ENCODE results near the gene GYS1.
A peak's percentile ranks its signal among the peaks of the same experiment; 100 is the strongest.
"Not testable (repeated sequence)": the region's sequence is repeated elsewhere in the genome, so short reads cannot be mapped to it uniquely, and the experiment has no call there.

The GYS1 gene

DNA sequence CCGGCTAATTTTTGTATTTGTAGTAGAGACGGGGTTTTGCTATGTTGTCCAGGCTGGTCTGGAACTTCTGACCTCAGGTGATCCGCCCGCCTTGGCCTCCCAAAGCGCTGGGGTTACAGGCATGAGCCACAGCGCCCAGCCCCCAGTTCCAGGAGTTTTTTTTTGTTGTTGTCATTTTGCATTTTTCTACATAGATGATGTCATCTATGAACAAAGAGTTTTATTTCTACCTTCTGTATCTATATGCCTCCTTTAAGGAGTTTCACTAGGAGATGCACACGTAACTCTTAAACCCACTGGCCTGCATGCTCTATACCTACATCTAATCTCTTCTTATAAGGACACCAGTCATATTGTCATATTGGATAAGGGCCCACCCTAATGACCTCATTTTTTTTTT lies 54.9 kb downstream of the GYS1 start:
- no peak for DNase-seq (ENCODE audit: low spot score)

- no peak for DNase-seq (ENCODE audit: low spot score)
These were observed 57.2 kb downstream of the GYS1 start for GRCh38 chr19:48935864-48936263.

- DNase-seq (ENCODE audit: low spot score) = no peak
These were observed 58.3 kb downstream of the GYS1 start for GRCh38 chr19:48934837-48935236.

DNA sequence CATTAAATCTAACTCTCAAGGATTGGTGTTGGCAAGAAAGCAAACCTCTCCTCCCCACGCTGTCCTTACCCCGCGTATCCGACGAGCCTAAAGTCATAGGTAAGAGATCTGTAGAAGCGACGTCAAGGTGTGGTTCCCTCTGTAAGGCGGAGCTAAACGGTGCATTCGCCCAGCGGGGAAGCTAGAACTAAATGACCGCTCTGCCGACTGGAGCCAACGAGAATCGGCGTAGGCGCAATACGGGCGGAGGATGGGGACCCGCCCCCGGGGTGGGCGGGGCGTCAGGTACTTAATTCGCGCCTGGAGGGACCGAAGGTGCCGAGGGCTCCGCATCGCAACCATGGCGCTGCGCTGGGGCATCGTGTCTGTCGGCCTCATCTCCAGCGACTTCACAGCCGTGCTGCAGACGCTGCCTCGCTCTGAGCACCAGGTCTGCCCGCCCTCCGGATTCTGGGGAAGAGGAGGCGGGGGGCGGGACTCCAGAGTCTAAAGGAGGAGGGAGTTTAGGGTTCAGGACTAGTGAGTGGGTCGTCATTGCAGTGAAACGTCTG lies 59.7 kb downstream of the GYS1 start, which contains the start of gene DHDH:
Gene DHDH (plus strand): TSS at position 318 of the 551 bp plus-strand sequence. CDS start 23 bp downstream, at position 341.
- DNase-seq (ENCODE audit: low spot score) = no peak

GRCh38 chr19:48928164-48929025 lies 64.7 kb downstream of the GYS1 start:
- DNase-seq (ENCODE audit: low spot score) = no peak

- DNase-seq (ENCODE audit: low spot score) = not testable (repeated sequence)
These were observed 65.4 kb downstream of the GYS1 start for GRCh38 chr19:48927692-48928091.

DNA sequence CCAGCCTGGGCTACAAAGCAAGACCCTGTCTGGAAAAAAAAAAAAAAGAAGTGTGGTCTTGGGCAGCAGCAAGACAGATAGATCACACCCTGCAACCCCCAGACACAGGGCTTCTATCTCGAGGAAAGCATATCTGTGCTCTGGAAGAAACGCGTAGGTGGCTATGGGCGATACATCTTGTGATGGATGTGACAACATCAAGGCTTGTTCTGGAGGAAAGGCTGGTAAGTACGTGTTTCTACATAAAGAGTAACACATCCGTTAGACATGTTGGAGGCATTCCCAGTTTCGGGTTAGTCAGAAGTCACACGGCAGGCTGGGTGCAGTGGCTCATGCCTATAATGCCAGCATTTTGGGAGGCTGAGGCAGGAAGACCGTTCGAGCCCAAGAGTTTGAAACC lies 66.2 kb downstream of the GYS1 start:
- peak; percentile 85 for DNase-seq (ENCODE audit: low spot score)

GRCh38 chr19:48925890-48926289 lies 67.2 kb downstream of the GYS1 start:
- DNase-seq (ENCODE audit: low spot score) = not testable (repeated sequence)

DNA sequence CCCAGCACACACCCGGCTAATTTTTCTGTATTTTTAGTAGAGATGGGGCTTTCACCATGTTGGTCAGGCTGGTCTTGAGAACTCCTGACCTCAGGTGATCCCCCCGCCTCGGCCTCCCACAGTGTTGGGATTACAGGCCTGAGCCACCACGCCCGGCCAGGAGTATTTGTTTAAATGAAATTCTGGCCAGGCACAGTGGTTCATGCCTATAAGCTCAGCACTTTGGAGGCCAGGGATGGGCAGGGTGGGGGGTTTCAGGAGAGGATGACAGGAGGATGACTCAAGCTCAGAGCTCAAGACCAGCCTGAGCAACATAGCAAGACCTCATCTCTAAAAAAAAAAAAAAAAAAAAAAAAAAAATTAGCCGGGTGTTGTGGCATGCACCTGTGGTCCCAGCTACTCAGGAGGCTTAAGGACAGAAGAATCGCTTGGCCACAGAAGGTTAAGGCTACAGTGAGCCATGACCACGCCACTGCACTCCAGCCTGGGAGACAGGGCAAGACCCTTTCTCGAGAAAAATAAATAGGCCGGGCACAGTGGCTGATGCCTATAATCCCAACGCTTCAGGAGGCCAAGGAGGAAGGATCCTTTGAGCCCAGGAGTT lies 67.8 kb downstream of the GYS1 start:
- no peak for DNase-seq (ENCODE audit: low spot score)

DNA sequence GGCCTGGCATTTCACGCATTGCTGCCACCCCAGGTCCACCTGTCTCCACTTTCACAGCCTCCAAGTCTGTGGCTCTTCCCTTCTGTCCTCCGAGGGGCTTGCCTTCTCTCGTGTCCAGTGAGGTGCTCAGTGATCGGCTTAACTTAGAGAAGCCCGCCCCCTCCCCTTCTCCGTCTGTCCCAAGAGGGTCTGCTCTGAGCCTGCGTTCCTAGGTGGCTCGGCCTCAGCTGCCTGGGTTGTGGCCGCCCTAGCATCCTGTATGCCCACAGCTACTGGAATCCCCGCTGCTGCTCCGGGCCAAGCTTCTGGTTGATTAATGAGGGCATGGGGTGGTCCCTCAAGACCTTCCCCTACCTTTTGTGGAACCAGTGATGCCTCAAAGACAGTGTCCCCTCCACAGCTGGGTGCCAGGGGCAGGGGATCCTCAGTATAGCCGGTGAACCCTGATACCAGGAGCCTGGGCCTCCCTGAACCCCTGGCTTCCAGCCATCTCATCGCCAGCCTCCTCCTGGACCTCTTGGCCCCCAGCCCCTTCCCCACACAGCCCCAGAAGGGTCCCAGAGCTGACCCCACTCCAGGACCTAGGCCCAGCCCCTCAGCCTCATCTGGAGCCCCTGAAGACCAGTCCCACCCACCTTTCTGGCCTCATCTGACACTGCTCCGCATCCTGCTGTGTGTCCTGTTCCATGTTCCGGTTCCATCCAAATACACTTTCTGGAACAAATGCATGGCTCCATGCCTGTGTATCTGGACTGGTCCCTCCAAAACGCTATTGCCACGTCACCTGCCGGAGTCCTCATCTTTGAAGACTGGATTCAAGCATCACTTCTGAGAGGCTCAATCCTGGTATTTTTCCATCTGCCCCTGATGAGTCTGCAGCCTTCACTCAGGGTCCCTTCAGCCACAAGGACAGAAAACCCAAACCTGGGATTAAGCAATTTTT lies 70.3 kb downstream of the GYS1 start:
- DNase-seq (ENCODE audit: low spot score) = no peak

- DNase-seq (ENCODE audit: low spot score) = no peak
These were observed 71.2 kb downstream of the GYS1 start for GRCh38 chr19:48921721-48922500.

- no peak for DNase-seq (ENCODE audit: low spot score)
These were observed 72.2 kb downstream of the GYS1 start for GRCh38 chr19:48920949-48921348.

DNA sequence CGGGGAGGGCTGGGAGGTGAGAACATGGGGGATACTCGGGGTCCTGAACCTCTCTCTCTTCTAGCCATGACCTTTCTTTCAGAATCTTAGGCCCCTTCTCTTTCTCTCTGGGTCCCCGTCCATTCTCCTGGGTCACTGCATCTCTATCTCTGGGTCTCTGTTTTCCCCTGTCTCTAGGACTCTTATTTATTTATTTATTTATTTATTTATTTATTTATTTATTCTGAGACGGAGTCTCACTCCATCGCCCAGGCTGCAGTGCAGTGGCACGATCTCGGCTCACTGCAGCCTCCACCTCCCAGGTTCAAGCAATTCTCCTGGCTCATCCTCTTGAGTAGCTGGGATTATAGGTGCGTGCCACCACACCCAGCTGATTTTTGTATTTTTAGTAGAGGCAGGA lies 73.8 kb downstream of the GYS1 start:
- not testable (repeated sequence) for DNase-seq (ENCODE audit: low spot score)

DNA sequence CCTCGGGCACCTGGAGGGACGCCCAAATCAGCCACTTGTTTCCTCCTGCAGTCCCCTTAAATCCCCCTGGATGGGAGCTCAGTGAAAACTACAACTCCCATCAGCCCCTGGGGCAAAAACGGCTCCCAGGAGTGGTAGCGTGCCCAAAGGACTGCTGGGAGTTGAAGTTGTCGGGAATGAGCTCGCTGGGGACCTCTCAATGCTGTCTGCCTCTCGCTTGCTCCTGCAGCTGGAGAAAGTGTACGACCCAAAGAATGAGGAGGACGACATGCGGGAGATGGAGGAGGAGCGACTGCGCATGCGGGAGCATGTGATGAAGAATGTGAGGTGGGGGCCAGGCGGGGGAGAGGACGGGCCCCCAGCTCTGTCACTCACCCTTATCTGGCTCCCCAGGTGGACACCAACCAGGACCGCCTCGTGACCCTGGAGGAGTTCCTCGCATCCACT lies 74.3 kb downstream of the GYS1 start:
- no peak for DNase-seq (ENCODE audit: low spot score)

Data from kidney capillary endothelial cell (primary cell).